Liver (tissue), 9 donors: ENCODE results near the gene COPG2. TPM values are rescaled to one million over a fixed set of nuclear protein-coding genes. Genes with fewer than 3 reads are reported as not detected.

ENCODE experiments used
- DNase-seq: peaks from one replicate; pipeline ENCODE4 v3.0.0-alpha.2; 2017; ENCODE audit warnings: low spot score
- H3K27ac ChIP-seq, 2 donors: one replicate each; pipeline ENCODE4 v1.7.0; 2013; ENCODE audit warnings: inconsistent platforms in 2 of 2, low read length in 2 of 2, control low read depth in 1 of 2, low read depth in 1 of 2, mild to moderate bottlenecking in 1 of 2
- H3K27me3 ChIP-seq, 4 donors: one replicate each; pipeline versions ENCODE4 v1.6.1 to v1.7.0; 2013; ENCODE audit warnings: low read length in 3 of 4, inconsistent platforms in 1 of 4, mild to moderate bottlenecking in 1 of 4, moderate library complexity in 1 of 4; ENCODE audit not compliant: control insufficient read depth in 4 of 4, insufficient read depth in 4 of 4
- H3K36me3 ChIP-seq, 4 donors: one replicate each; pipeline versions ENCODE4 v1.6.1 to v1.7.0; 2013; ENCODE audit warnings: low read length in 3 of 4, mild to moderate bottlenecking in 3 of 4, low read depth in 1 of 4, moderate library complexity in 1 of 4; ENCODE audit not compliant: control insufficient read depth in 4 of 4, insufficient read depth in 3 of 4
- H3K4me1 ChIP-seq, 4 donors: one replicate each; pipeline versions ENCODE4 v1.6.1 to v1.7.0; 2013; ENCODE audit warnings: low read length in 3 of 4, mild to moderate bottlenecking in 3 of 4, moderate library complexity in 1 of 4; ENCODE audit not compliant: control insufficient read depth in 4 of 4, insufficient read depth in 4 of 4
- H3K4me3 ChIP-seq, 3 donors: one replicate each; pipeline versions ENCODE4 v1.6.1 to v1.7.0; 2013; ENCODE audit warnings: low read length in 3 of 3, control low read depth in 1 of 3, low read depth in 1 of 3, mild to moderate bottlenecking in 1 of 3
- H3K9ac ChIP-seq, 2 donors: one replicate each; pipeline ENCODE4 v1.7.0; 2013; ENCODE audit warnings: low read length in 2 of 2, mild to moderate bottlenecking in 2 of 2, moderate library complexity in 2 of 2, control low read depth in 1 of 2, low read depth in 1 of 2
- H3K9me3 ChIP-seq, 4 donors: one replicate each; pipeline versions ENCODE4 v1.6.1 to v1.7.0; 2013; ENCODE audit warnings: low read length in 3 of 4; ENCODE audit not compliant: control insufficient read depth in 4 of 4
- EGR1 ChIP-seq, 2 donors: IDR thresholded peaks; 2 replicates each; pipeline ENCODE4 v1.6.1; 2016 to 2018; ENCODE audit warnings: antibody characterized with exemption in 2 of 2, low read depth in 2 of 2
- FOXA1 ChIP-seq: IDR thresholded peaks from 2 replicates; pipeline ENCODE4 v1.6.1; 2016; ENCODE audit warnings: antibody characterized with exemption
- FOXA2 ChIP-seq: IDR thresholded peaks from 2 replicates; pipeline ENCODE4 v1.6.1; 2016; ENCODE audit warnings: antibody characterized with exemption
- GABPA ChIP-seq, 2 donors: IDR thresholded peaks in 1 of 2; conservative IDR thresholded peaks in 1 of 2; 2 replicates each; pipeline ENCODE4 v1.6.1; 2016; ENCODE audit warnings: antibody characterized with exemption in 2 of 2, mild to moderate bottlenecking in 1 of 2, moderate library complexity in 1 of 2
- HNF4A ChIP-seq, 2 donors: conservative IDR thresholded peaks; 2 replicates each; pipeline ENCODE4 v1.6.1; 2016; ENCODE audit warnings: antibody characterized with exemption in 2 of 2, mild to moderate bottlenecking in 2 of 2
- HNF4G ChIP-seq: IDR thresholded peaks from 2 replicates; pipeline ENCODE4 v1.6.1; 2016; ENCODE audit warnings: antibody characterized with exemption
- JUND ChIP-seq, 2 donors: IDR thresholded peaks; 2 replicates each; pipeline ENCODE4 v1.6.1; 2016; ENCODE audit warnings: antibody characterized with exemption in 2 of 2
- NR2F2 ChIP-seq: IDR thresholded peaks from 2 replicates; pipeline ENCODE4 v1.6.1; 2016; ENCODE audit warnings: antibody characterized with exemption
- RAD21 ChIP-seq, 2 donors: IDR thresholded peaks; 2 replicates each; pipeline ENCODE4 v1.6.1; 2016; ENCODE audit warnings: antibody characterized with exemption in 2 of 2, mild to moderate bottlenecking in 2 of 2
- RXRA ChIP-seq, 2 donors: IDR thresholded peaks; 2 replicates each; pipeline ENCODE4 v1.6.1; 2017 to 2018; ENCODE audit warnings: antibody characterized with exemption in 2 of 2, mild to moderate bottlenecking in 1 of 2
- TAF1 ChIP-seq: conservative IDR thresholded peaks from 2 replicates; pipeline ENCODE4 v1.6.1; 2016; ENCODE audit warnings: antibody characterized with exemption, mild to moderate bottlenecking
- WGBS: extraction: QIAGEN DNeasy Blood & Tissue Kit; methylation state at CpG from one replicate; pipeline ENCODE4 v1.1.7; 2013; 5-methylcytosine and 5-hydroxymethylcytosine counted together
- polyA plus RNA-seq, 2 donors: library from polyadenylated mRNA; stranded (reverse) in 1 of 2; unstranded in 1 of 2; fragments of 200-250 nt in 1 of 2; fragments of >200 nt in 1 of 2; fragmentation: Nextera tagmentation in 1 of 2; extraction: Ambion mirVana in 1 of 2; gene quantifications; one replicate each; pipeline versions ENCODE4 v1.2.1 to v1.2.3, GENCODE V29; 2013 to 2015
- total RNA-seq, 2 donors: library from RNA; depleted of rRNA; stranded (reverse); fragments of >200 nt; gene quantifications; one replicate each; pipeline ENCODE4 v1.2.3, GENCODE V29; 2014
- TF ChIP-seq, protein P1 (sequence below): IDR thresholded peaks from 2 replicates; pipeline ENCODE4 v1.6.1; 2016; ENCODE audit warnings: antibody characterized with exemption, mild to moderate bottlenecking
- TF ChIP-seq, protein P2 (sequence below): IDR thresholded peaks from 2 replicates; pipeline ENCODE4 v1.6.1; 2016; ENCODE audit warnings: antibody characterized with exemption
- TF ChIP-seq, protein P3 (sequence below): IDR thresholded peaks from 2 replicates; pipeline ENCODE4 v1.6.1; 2016; ENCODE audit warnings: antibody characterized with exemption
- TF ChIP-seq, protein P4 (sequence below): fragments of 150-350 bp; IDR thresholded peaks from 2 replicates; pipeline ENCODE4 v1.5.1; 2017; ENCODE audit warnings: improper control_type of control experiment, low read depth, low read length; ENCODE audit not compliant: missing input control
- donor health status: healthy.
- donor health status: healthy.
- donor health status: healthy.
- donor health status: healthy.
- donor health status: healthy.

The COPG2 gene
- total and polyA plus RNA-seq, 4 donors, result 0.99 to 10.3 (median 4.7) TPM

DNA sequence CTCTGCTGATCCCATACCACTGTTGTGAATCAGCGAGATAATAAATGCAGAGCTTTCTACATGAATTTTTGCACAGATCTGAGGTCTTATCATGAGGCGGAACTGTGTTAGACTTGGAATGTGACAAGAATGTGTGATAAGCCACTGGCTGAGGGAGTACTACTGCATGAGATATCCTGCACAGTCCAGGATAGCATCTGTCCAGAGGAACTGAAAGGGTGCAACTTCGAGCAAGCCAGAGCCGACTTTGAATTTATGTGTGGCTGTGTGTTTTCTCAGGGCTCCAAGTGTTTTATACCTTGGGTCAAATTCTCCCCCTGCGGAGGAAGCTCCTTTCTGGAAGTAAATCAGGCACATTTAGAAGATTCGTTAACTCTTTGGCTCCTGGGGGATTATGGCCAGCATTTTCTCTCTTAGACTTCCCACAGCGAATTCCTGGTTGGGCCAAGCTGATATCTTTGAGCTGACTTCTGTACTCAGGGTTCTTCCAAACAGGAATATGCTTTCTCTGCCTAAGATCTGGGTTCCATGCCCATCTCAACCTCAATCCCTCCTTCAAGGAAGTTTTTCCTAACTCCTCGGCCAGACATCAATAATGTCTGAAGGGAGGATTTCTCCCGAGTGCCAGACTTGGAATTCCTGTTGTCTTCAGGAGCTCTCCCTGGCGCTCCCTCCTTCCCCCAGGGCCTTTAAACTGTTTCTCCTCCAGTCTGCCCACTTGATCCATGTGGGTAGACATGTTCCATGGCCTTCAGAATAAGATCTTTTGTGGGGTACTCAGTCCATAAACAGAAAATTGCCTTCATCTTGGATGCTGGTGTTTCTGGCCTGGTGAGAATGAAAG is 179.2 kb downstream of the COPG2 start (continued):
- TF ChIP-seq, protein P1, sequence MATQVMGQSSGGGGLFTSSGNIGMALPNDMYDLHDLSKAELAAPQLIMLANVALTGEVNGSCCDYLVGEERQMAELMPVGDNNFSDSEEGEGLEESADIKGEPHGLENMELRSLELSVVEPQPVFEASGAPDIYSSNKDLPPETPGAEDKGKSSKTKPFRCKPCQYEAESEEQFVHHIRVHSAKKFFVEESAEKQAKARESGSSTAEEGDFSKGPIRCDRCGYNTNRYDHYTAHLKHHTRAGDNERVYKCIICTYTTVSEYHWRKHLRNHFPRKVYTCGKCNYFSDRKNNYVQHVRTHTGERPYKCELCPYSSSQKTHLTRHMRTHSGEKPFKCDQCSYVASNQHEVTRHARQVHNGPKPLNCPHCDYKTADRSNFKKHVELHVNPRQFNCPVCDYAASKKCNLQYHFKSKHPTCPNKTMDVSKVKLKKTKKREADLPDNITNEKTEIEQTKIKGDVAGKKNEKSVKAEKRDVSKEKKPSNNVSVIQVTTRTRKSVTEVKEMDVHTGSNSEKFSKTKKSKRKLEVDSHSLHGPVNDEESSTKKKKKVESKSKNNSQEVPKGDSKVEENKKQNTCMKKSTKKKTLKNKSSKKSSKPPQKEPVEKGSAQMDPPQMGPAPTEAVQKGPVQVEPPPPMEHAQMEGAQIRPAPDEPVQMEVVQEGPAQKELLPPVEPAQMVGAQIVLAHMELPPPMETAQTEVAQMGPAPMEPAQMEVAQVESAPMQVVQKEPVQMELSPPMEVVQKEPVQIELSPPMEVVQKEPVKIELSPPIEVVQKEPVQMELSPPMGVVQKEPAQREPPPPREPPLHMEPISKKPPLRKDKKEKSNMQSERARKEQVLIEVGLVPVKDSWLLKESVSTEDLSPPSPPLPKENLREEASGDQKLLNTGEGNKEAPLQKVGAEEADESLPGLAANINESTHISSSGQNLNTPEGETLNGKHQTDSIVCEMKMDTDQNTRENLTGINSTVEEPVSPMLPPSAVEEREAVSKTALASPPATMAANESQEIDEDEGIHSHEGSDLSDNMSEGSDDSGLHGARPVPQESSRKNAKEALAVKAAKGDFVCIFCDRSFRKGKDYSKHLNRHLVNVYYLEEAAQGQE, result no peak
- TF ChIP-seq GABPA (IDR thresholded peaks at IDR 0.05 in 1 of 2, conservative IDR thresholded peaks at IDR 0.05 in 1 of 2), result no peak
- no peak for TF ChIP-seq NR2F2
- TF ChIP-seq RXRA (IDR thresholded peaks at IDR 0.05), result no peak

DNA sequence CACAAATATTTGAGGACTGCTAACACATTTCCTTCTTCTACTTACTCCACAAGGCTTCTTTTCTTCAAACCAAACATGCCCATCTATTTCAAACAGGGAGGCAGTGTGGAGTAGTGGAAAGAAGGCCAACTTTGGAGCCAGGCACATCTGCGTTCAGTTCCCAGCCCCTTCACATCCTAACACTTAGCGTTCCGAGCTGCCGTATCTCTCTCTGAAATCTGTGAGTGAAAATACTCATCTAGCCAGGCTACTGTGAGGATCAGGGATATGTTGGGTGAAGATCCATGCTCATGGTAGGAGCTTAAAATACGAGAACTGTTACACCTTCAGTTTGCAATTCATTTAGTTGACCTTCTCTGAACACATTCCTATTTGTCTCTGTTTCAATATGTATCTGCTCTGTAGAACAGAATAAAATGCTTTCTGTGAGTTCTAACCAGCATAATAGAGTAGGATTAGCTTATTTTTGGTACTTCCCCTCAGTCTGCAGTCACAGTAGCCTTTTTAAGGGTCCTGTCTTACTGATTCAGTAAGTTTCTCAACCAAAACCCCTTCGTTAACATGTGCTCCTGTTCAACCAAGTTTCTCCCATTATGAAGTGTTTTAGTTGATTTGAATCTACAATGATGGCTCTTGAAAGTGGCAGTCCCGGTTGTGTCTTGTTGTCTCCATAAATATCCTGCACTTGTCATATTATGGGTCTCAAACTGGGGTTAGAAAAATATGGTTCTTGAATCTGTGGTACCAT is 180.0 kb downstream of the COPG2 start:
- DNase-seq, result no peak
- Histone ChIP-seq H3K27ac (no peak overlapping the region), H3K9ac (no peak overlapping the region), H3K36me3 (no peaks in the 10 kb centered on the region), H3K4me3 (no peak overlapping the region), H3K27me3 (no peaks in the 10 kb centered on the region), H3K4me1 (peaks cover 0 to 35% (median 26%) of the 10 kb centered on the region in 4 donors), H3K9me3 (no peaks in the 10 kb centered on the region)
- 92% methylated on average over 7 of the region's 7 CpGs for WGBS
- TF ChIP-seq HNF4G, result no peak
- TF ChIP-seq, protein P2, sequence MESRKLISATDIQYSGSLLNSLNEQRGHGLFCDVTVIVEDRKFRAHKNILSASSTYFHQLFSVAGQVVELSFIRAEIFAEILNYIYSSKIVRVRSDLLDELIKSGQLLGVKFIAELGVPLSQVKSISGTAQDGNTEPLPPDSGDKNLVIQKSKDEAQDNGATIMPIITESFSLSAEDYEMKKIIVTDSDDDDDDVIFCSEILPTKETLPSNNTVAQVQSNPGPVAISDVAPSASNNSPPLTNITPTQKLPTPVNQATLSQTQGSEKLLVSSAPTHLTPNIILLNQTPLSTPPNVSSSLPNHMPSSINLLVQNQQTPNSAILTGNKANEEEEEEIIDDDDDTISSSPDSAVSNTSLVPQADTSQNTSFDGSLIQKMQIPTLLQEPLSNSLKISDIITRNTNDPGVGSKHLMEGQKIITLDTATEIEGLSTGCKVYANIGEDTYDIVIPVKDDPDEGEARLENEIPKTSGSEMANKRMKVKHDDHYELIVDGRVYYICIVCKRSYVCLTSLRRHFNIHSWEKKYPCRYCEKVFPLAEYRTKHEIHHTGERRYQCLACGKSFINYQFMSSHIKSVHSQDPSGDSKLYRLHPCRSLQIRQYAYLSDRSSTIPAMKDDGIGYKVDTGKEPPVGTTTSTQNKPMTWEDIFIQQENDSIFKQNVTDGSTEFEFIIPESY, result no peak
- no peak for TF ChIP-seq HNF4A (conservative IDR thresholded peaks at IDR 0.05)
- TF ChIP-seq FOXA2, result no peak
- no peak for TF ChIP-seq RXRA (IDR thresholded peaks at IDR 0.05)
- no peak for TF ChIP-seq NR2F2

DNA sequence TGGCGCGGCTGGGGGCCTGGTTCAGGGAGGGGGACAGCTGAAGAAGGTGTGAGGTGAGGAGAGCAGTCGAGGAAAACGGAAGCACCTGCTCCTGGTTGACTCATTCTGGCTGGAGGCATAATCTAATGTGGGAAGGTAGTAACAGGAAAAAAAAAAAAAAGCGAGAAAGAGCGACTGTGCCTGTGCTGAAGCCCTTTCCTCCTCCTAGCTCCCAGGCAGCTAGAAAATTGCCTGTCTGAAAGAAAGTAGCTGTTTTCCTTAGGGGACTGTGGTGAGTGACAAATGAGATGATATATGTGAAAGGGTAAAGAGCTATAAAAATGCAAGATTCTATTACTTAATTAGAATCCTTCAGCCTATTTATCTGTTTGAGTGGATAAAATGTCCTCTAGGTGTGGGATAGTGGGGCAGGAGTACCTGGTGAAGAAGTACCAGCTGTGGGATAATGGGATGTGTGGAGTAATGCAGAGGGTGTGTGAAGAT is 181.6 kb downstream of the COPG2 start:
- Histone ChIP-seq H3K4me1 (peaks cover 0 to 19% (median 14%) of the 10 kb centered on the region in 4 donors), H3K36me3 (no peaks in the 10 kb centered on the region), H3K9me3 (no peaks in the 10 kb centered on the region), H3K27ac (peak overlapping the region in 1 of 2 donors; percentile 57), H3K4me3 (peak overlapping the region; percentile 58 to 93 (median 60)), H3K27me3 (no peaks in the 10 kb centered on the region), H3K9ac (no peak overlapping the region)
- 26% methylated on average over 6 of the region's 6 CpGs for WGBS
- no peak for DNase-seq
- no peak for TF ChIP-seq GABPA (IDR thresholded peaks at IDR 0.05 in 1 of 2, conservative IDR thresholded peaks at IDR 0.05 in 1 of 2)
- TF ChIP-seq JUND (IDR thresholded peaks at IDR 0.05), result no peak
- no peak for TF ChIP-seq FOXA1
- TF ChIP-seq, protein P3, sequence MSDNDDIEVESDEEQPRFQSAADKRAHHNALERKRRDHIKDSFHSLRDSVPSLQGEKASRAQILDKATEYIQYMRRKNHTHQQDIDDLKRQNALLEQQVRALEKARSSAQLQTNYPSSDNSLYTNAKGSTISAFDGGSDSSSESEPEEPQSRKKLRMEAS, result no peak
- TF ChIP-seq, protein P2, result no peak
- no peak for TF ChIP-seq EGR1 (IDR thresholded peaks at IDR 0.05; ENCODE audit: low read depth in 2 of 2)
- TF ChIP-seq TAF1, result no peak
- no peak for TF ChIP-seq RXRA (IDR thresholded peaks at IDR 0.05)
- TF ChIP-seq, protein P4, sequence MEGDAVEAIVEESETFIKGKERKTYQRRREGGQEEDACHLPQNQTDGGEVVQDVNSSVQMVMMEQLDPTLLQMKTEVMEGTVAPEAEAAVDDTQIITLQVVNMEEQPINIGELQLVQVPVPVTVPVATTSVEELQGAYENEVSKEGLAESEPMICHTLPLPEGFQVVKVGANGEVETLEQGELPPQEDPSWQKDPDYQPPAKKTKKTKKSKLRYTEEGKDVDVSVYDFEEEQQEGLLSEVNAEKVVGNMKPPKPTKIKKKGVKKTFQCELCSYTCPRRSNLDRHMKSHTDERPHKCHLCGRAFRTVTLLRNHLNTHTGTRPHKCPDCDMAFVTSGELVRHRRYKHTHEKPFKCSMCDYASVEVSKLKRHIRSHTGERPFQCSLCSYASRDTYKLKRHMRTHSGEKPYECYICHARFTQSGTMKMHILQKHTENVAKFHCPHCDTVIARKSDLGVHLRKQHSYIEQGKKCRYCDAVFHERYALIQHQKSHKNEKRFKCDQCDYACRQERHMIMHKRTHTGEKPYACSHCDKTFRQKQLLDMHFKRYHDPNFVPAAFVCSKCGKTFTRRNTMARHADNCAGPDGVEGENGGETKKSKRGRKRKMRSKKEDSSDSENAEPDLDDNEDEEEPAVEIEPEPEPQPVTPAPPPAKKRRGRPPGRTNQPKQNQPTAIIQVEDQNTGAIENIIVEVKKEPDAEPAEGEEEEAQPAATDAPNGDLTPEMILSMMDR, result no peak
- TF ChIP-seq RAD21 (IDR thresholded peaks at IDR 0.05), result no peak
